MV-4-11 (cell line): Measurements from ENCODE around the gene ATL1.
"Not testable (repeated sequence)": the region's sequence is repeated elsewhere in the genome, so short reads cannot be mapped to it uniquely, and the experiment has no call there.

ENCODE experiments used
- DNase-seq: peaks from one replicate; lab custom pipeline; 2025; lab: John Stamatoyannopoulos, UW

The ATL1 gene

DNA sequence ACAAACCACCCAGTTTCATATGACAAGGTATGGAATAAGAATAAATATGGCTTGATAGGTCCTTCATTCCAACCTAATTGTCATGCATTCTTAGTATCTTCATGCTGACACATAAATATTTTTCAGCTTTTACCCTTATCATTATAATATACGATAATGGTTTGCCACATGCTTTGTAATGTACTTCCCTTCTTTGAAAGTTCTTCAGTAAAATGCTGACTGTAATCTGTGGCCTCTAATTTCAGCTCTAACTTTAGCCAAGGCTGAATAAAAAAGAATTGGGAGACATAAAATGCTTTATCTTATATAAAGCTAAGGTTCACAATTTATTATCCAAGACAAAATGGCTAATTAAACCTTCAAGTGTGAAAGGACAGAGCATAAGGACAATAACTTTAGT lies 24.9 kb upstream of the ATL1 start:
- no peak for DNase-seq

- not testable (repeated sequence) for DNase-seq
Measured at GRCh38 chr14:50538034-50538433, 21.9 kb upstream of the ATL1 start.

DNA sequence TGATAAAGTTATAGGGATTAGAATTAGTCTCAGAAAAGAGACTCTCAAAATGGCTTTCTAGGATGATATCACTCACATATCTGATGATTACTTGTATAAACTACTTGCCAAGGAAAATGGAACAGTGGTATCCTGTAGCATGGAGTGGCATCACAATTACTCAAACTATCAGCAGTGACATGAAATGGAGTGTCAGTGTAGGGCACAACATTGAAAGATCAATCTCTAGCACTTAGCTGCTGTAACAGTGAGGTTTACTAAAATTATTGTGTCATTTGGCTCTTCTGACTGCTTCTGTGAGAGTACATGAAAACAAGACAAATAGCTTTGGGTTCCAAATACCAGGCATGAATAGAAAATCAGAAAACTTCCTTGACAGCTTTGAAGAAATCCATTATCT lies 20.9 kb upstream of the ATL1 start:
- DNase-seq = no peak

DNA sequence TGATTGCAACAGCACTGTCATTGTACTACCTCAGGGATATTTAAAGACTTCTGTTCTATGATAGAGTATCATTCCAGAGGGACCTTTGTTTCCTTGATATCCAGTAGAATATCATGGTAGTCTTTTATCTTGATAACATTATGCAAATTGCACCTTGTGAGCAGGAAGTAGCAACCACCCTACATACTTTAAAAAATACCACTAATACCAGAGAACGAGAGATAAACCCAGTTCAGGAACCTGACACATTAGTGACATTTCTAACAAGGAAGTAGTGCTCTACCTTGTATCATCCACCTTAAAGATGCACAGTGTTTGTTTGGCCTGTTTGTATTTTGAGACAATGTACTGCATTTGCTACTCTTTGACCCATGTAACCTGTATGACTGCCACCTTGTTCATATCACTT lies 18.8 kb upstream of the ATL1 start:
- DNase-seq = no peak

GRCh38 chr14:50542941-50543418 lies 17.0 kb upstream of the ATL1 start:
- peak; percentile 39 for DNase-seq

DNA sequence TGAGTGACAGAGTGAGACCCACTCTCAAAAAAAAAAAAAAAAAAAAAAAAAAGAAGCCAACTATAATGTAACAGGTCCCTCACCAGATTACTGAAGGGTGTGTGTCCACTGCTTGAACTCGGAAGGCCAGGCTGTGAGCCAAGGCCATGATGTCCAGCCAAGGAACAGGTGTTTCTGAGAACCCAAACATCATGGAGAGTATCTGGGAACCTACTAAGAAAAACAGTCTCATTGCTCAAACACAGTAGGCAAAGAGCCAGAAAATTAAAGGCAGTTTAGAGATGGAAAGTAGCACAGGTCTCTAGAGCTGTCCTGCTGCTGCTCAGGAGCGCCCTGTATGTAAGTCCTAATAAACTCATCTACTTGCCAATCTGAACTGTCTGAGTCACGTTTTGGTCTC lies 15.0 kb upstream of the ATL1 start:
- DNase-seq = no peak

- no peak for DNase-seq
Measured at GRCh38 chr14:50545618-50546017, 14.3 kb upstream of the ATL1 start.

DNA sequence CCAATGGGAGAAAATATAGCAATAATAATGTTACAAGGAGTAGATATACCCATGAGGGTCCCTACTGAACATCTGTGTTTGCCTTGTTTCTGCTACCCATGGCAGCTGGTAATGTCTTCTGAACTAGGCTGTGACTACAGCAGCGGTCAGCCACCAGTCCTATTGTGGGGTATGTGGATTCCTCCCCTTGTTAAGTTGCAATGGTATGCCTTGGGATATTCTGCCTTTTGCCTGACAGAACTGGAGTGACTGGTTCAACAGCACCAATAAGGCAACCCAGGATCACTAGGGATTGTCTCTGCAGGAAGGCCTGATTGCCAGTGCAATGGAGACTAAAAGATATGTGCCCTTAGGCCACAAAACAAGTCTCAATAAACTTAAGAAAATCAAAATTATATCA lies 9.7 kb upstream of the ATL1 start:
- no peak for DNase-seq

GRCh38 chr14:50551877-50552276 lies 8.1 kb upstream of the ATL1 start:
- no peak for DNase-seq

- DNase-seq = not testable (repeated sequence)
Measured at GRCh38 chr14:50552796-50553195, 7.1 kb upstream of the ATL1 start.

GRCh38 chr14:50560931-50561285 lies 963 bp downstream of the ATL1 start:
- DNase-seq = peak; percentile 74

DNA sequence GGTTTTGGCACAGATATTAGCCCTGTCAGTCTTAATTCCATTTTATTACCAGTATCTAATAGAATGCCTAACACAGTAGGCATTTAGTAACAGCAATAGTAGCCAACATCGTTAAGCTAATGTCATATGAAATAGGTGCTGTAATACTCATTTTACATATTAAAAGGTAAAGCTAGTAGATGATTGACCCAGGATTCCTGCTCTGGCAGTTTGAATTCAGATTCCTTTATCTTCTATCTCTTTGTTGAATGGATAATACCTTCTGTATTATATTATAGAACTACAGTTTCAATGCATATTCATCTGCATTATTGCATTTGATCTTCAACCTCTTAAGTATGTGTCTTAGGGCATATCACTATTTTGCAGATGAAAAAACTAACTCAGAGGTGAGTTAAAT lies 2.9 kb downstream of the ATL1 start:
- no peak for DNase-seq

DNA sequence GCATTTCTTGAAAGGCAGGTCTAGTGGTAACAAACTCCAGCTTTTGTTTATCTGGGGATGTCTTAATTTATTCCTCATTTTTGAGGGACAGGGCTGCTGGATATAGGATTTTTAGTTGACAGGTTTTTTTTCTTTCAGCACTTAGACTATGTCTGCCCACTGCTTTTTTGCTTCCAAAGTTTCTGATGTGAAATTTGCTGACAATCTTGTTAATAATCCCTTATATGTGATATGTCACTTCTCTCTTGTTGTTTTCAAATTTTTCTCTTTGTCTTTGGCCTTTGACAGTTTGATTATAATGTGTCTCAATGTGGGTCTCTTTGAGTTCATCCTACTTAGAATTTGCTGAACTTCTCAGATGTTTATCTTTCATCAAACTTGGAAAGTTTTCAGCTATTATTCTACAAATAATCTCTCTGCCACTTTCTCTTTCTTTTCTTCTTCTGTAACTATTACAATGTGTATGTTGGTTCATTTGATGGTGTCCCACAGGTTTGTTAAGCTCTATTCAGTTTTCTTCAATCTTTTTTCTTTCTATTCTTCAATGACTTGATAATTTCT lies 9.8 kb downstream of the ATL1 start:
- no peak for DNase-seq

GRCh38 chr14:50573862-50574261 lies 13.9 kb downstream of the ATL1 start:
- no peak for DNase-seq

GRCh38 chr14:50575769-50576168 lies 15.8 kb downstream of the ATL1 start:
- no peak for DNase-seq

DNA sequence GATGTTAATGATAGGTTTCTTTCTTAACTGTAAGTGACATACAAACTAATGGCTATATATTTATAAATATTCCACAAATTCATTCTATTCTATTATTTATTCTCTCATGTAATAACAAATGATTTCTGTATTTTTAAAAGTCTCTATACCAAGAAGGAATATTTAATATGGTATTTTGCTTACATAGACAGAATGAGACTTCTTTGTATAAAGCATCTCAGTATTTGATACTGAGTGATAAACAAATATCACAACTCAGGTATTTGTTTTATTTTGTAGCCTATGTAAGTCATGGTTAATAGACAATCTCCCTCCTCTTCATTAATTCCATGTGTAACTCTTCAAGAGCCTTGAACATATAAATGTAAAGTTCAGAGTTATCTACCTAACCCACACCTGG lies 18.0 kb downstream of the ATL1 start:
- no peak for DNase-seq

DNA sequence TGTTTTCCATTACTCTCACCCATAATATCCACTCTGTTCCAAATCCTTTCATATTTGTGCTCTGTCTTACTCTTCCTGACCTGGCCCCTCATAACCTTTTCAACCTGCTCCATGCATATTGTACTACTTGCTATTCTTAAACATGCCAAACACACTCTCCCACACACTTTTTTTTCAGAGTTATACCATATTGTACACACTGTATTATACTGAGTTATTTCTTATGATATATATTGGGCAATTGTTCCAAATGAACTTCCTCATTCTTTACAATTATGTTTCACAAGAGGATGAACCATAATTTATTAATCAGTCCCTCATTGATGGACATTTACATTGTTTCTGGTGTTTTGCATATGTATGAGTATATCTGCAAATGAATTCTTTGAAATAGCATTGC lies 18.5 kb downstream of the ATL1 start:
- DNase-seq = peak; percentile 49

- no peak for DNase-seq
Measured at GRCh38 chr14:50590464-50590863, 30.5 kb downstream of the ATL1 start.

GRCh38 chr14:50594577-50595316 lies 34.8 kb downstream of the ATL1 start:
- DNase-seq = no peak

GRCh38 chr14:50598765-50599164 lies 38.8 kb downstream of the ATL1 start:
- no peak for DNase-seq

DNA sequence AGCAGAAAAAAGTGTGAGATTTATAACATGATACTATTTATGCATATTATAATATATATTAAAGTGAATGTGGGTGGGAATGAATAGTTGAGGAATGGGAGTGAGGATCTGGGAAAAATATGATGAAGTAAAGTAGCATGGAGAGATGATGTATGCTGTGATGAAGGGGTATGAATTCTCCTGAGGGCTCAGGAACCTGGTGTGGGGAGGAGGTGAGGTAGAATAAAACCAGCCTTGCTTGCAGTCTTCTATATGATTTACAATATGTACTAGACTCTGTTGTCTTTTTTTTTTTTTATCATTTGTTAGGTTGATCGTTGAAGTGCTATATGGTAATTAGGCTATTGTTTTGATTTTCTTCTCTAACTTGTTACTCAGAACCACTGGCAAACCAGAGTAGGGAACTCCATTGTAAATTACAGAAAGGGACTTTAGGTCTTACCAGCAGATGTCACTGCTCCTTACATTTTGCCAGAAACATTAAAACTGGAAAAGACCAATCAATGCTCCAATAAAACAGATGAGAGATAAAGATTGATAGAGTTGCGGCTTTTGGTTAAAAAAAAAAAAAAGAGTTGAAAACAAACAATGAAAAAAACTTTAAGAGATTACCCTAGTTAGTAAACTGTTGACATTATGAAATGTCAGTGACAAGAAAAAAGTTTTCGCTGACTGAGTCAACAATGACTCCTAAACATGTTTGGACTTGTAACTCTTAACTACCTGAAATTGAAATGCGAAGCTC lies 39.9 kb downstream of the ATL1 start:
- peak; percentile 29 for DNase-seq

DNA sequence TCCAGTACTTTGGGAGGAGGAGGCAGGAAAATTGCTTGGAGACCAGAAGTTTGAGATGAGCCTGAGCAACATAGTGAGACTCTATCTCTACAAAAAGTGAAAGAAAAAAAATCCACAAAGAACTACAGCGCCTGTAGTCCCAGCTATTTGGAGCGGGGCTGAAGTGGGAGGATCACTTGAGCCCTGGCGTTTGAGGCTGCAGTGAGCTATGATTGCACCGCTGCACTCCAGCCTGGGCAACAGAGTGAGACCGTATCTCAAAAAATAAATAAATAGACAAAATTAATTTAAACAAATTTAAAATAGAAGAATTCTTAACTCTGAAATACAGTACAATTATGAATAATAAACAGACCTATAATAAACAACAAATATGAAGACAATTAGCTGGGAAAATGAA lies 40.9 kb downstream of the ATL1 start:
- DNase-seq = no peak

GRCh38 chr14:50601394-50601793 lies 41.4 kb downstream of the ATL1 start:
- no peak for DNase-seq
